ENCODE data around the gene CLDND2. TPM values are rescaled to one million over a fixed set of nuclear protein-coding genes. Genes with fewer than 3 reads are reported as not detected.

CLDND2 gene
- total and polyA plus RNA-seq, 10 of the 15 experiments (the other 5 are each of a cell fraction or from before 2014, with no cell fraction given) = 0.24 to 7.1 (median 1.8) TPM; not detected in 1

GRCh38 chr19:51366389-51367254 is 2.2 kb downstream of the CLDND2 start (continued):
- TF ChIP-seq RUNX3 (IDR thresholded peaks at IDR 0.05; ENCODE audit: low read length) (no peak), SIX5 (IDR thresholded peaks at IDR 0.05; ENCODE audit: low read depth, low read length, severe bottlenecking) (no peak), ZBTB40 (IDR thresholded peaks at IDR 0.05; ENCODE audit: borderline replicate concordance) (no peak), ATF3 (IDR thresholded peaks at IDR 0.05; ENCODE audit: borderline replicate concordance, extremely low read depth, low read depth, low read length) (no peak), POLR2AphosphoS5 (IDR thresholded peaks at IDR 0.05; ENCODE audit: low read length) (peak; percentile 91), SMARCA5 (IDR thresholded peaks at IDR 0.05) (0 out of 2 replicates have a peak, but pooled peaks have one; percentile 4), SMAD5 (IDR thresholded peaks at IDR 0.05; ENCODE audit: low read depth) (peak; percentile 74; the same call in 1 of the 2 replicates), RELA (IDR thresholded peaks at IDR 0.05; ENCODE audit: borderline replicate concordance, partially characterized antibody) (no peak), ZNF274 (IDR thresholded peaks at IDR 0.05; ENCODE audit: insufficient read depth, insufficient read length) (no peak), MLLT1 (IDR thresholded peaks at IDR 0.05) (peak; percentile 82), BACH1 (IDR thresholded peaks at IDR 0.05; ENCODE audit: borderline replicate concordance) (no peak), EED (IDR thresholded peaks at IDR 0.05; ENCODE audit: low read depth) (peak; percentile 77), ESRRA (IDR thresholded peaks at IDR 0.05; ENCODE audit: low read length) (no peak), POLR2A (IDR thresholded peaks at IDR 0.05; ENCODE audit: low read depth, low read length) (peak; percentile 84), EGR1 (IDR thresholded peaks at IDR 0.05; ENCODE audit: borderline replicate concordance in 1 of 2, low read depth in 2 of 2, low read length in 2 of 2) (0 out of 3 replicates have a peak, but pooled peaks of 1 of the 2 experiments have one; percentile 46), ZZZ3 (IDR thresholded peaks at IDR 0.05; ENCODE audit: control insufficient read depth, insufficient read length, low read depth) (no peak), IRF5 (IDR thresholded peaks at IDR 0.05; ENCODE audit: borderline replicate concordance) (no peak), RELB (IDR thresholded peaks at IDR 0.05; ENCODE audit: low read depth) (peak; percentile 75; the same call in 1 of the 2 replicates), JUNB (IDR thresholded peaks at IDR 0.05) (no peak), CEBPB (IDR thresholded peaks at IDR 0.05; ENCODE audit: borderline replicate concordance in 1 of 2, low read depth in 2 of 2, low read length in 2 of 2) (no peak)
